HG03378 (cell line): ENCODE data around the gene SORCS3.

ENCODE experiments used
- ATAC-seq: cut with Tn5 transposase; IDR thresholded peaks from one replicate; pipeline ENCODE4 v1.9.1; 2021; ENCODE audit warnings: mild to moderate bottlenecking, moderate library complexity; ENCODE audit not compliant: unreplicated experiment

Gene SORCS3

GRCh38 chr10:105247831-105248499 lies 606.9 kb downstream of the SORCS3 start:
- ATAC-seq = no peak

GRCh38 chr10:105252911-105253310 lies 611.8 kb downstream of the SORCS3 start:
- no peak for ATAC-seq

- ATAC-seq = no peak
Observed at GRCh38 chr10:105253515-105254212, 612.6 kb downstream of the SORCS3 start.

GRCh38 chr10:105258036-105258673 lies 617.1 kb downstream of the SORCS3 start:
- no peak for ATAC-seq

GRCh38 chr10:105258674-105259065 lies 617.6 kb downstream of the SORCS3 start:
- no peak for ATAC-seq

GRCh38 chr10:105259201-105259600 lies 618.1 kb downstream of the SORCS3 start:
- ATAC-seq = no peak

GRCh38 chr10:105262666-105263065 lies 621.6 kb downstream of the SORCS3 start:
- ATAC-seq = no peak

- no peak for ATAC-seq
Observed at GRCh38 chr10:105266966-105267539, 626.0 kb downstream of the SORCS3 start.

GRCh38 chr10:105268961-105269360 lies 627.9 kb downstream of the SORCS3 start:
- ATAC-seq = no peak

- ATAC-seq = no peak
Observed at GRCh38 chr10:105269689-105270088, 628.6 kb downstream of the SORCS3 start.

- no peak for ATAC-seq
Observed at GRCh38 chr10:105274556-105275070, 633.5 kb downstream of the SORCS3 start.

- ATAC-seq = no peak
Observed at GRCh38 chr10:105278439-105278838, 637.3 kb downstream of the SORCS3 start.

- ATAC-seq = no peak
Observed at GRCh38 chr10:105279101-105279500, 638.0 kb downstream of the SORCS3 start.

- no peak for ATAC-seq
Observed at GRCh38 chr10:105280895-105281294, 639.8 kb downstream of the SORCS3 start.

- ATAC-seq = no peak
Observed at GRCh38 chr10:105284476-105285215, 643.6 kb downstream of the SORCS3 start.

GRCh38 chr10:105288026-105288425 lies 646.9 kb downstream of the SORCS3 start:
- ATAC-seq = no peak

- ATAC-seq = no peak
Observed at GRCh38 chr10:105288613-105289012, 647.5 kb downstream of the SORCS3 start.

GRCh38 chr10:105291571-105291970 lies 650.5 kb downstream of the SORCS3 start:
- no peak for ATAC-seq

- no peak for ATAC-seq
Observed at GRCh38 chr10:105292236-105292635, 651.1 kb downstream of the SORCS3 start.
